ENCODE measurements around the gene TDRD7. TPM values are rescaled to one million over a fixed set of nuclear protein-coding genes. Genes with fewer than 3 reads are reported as not detected.
A peak's percentile ranks its signal among the peaks of the same experiment; 100 is the strongest.

The TDRD7 gene
- total and polyA plus RNA-seq, 9 of the 15 experiments (the other 6 are each of a cell fraction or from before 2014, with no cell fraction given), result 2.2 to 7.7 (median 5.2) TPM

DNA sequence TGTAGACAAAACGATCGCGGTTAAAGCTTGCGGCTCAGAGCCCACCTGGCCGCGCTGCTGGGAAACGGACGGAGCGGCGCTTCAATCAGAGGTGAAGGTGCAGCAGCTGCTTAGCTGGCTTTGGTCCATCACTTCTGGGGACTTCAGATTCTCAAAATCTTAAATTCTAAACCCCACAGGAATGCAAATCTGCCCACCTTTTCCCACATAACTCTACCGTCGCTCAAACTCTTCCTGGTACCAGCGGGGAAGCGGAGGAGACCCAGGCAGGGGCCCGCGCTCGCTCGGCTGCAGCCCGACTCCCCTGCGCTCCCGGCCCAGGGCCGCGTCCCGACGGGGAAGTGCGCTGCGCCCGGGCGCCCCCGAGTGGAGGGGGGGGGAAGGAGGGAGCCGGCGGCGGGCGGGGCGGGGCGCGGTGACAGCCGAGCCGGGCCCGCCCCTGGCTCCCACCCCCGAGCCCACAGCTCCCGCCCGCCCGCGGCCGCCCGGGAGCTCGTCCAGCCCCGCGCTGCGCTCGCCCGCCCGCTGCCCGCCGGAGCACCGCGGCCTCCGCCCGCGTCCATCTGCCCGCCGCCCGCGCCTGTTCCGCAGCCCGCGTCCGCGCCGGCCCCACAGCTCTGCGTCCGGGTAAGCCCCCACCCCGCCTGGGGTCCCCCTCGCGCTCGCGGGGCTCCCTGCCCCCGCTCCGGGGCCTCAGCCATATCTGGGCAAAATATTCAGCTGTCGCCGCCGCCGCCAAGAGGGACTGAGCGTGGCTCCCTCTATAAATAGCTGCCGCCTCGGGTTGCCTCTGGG is 89.5 kb downstream of the TDRD7 start, which contains the start of gene TMOD1 (continued):
- TF ChIP-seq, protein P1, sequence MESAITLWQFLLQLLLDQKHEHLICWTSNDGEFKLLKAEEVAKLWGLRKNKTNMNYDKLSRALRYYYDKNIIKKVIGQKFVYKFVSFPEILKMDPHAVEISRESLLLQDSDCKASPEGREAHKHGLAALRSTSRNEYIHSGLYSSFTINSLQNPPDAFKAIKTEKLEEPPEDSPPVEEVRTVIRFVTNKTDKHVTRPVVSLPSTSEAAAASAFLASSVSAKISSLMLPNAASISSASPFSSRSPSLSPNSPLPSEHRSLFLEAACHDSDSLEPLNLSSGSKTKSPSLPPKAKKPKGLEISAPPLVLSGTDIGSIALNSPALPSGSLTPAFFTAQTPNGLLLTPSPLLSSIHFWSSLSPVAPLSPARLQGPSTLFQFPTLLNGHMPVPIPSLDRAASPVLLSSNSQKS (CRISPR knock-in tag; IDR thresholded peaks at IDR 0.05), result no peak
- TF ChIP-seq HNRNPLL (IDR thresholded peaks at IDR 0.05; ENCODE audit: low read depth, low read length, poor library complexity, severe bottlenecking) (peak; percentile 38), HNRNPUL1 (IDR thresholded peaks at IDR 0.05; ENCODE audit: low read length) (no peak), SP1 (CRISPR knock-in tag; IDR thresholded peaks at IDR 0.05) (peak; percentile 28; the same call in 1 of the 2 replicates), CCNT2 (IDR thresholded peaks at IDR 0.05; ENCODE audit: borderline replicate concordance, extremely low read depth, insufficient read length, low read depth, low read length) (peak; percentile 60), ERF (CRISPR knock-in tag; IDR thresholded peaks at IDR 0.05) (peak; percentile 35; the same call in 1 of the 2 replicates), SRF (CRISPR knock-in tag; IDR thresholded peaks at IDR 0.05) (no peak), TBP (optimal IDR thresholded peaks at IDR 0.05; ENCODE audit: low read depth, low read length) (peak; percentile 27), NFIC (IDR thresholded peaks at IDR 0.05) (peak; percentile 89), C11orf30 (IDR thresholded peaks at IDR 0.05; ENCODE audit: low read depth) (no peak), TRIM24 (IDR thresholded peaks at IDR 0.05) (no peak), CEBPG (CRISPR knock-in tag; IDR thresholded peaks at IDR 0.05) (no peak), CEBPG (tag; conservative IDR thresholded peaks at IDR 0.05 in 1 of 2, IDR thresholded peaks at IDR 0.05 in 1 of 2) (no peak), NELFE (IDR thresholded peaks at IDR 0.05; ENCODE audit: insufficient read depth, insufficient read length) (no peak)
- TF ChIP-seq, protein P2, sequence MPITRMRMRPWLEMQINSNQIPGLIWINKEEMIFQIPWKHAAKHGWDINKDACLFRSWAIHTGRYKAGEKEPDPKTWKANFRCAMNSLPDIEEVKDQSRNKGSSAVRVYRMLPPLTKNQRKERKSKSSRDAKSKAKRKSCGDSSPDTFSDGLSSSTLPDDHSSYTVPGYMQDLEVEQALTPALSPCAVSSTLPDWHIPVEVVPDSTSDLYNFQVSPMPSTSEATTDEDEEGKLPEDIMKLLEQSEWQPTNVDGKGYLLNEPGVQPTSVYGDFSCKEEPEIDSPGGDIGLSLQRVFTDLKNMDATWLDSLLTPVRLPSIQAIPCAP (CRISPR knock-in tag; IDR thresholded peaks at IDR 0.05; ENCODE audit: borderline replicate concordance), result no peak
- TF ChIP-seq, protein P3, sequence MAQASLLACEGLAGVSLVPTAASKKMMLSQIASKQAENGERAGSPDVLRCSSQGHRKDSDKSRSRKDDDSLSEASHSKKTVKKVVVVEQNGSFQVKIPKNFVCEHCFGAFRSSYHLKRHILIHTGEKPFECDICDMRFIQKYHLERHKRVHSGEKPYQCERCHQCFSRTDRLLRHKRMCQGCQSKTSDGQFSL (CRISPR knock-in tag; IDR thresholded peaks at IDR 0.05), result no peak
- TF ChIP-seq, protein P3 (tag; IDR thresholded peaks at IDR 0.05), result peak in 1 of 2 experiments; percentile 74; a peak in 2 of 4 replicates
- TF ChIP-seq, protein P4, sequence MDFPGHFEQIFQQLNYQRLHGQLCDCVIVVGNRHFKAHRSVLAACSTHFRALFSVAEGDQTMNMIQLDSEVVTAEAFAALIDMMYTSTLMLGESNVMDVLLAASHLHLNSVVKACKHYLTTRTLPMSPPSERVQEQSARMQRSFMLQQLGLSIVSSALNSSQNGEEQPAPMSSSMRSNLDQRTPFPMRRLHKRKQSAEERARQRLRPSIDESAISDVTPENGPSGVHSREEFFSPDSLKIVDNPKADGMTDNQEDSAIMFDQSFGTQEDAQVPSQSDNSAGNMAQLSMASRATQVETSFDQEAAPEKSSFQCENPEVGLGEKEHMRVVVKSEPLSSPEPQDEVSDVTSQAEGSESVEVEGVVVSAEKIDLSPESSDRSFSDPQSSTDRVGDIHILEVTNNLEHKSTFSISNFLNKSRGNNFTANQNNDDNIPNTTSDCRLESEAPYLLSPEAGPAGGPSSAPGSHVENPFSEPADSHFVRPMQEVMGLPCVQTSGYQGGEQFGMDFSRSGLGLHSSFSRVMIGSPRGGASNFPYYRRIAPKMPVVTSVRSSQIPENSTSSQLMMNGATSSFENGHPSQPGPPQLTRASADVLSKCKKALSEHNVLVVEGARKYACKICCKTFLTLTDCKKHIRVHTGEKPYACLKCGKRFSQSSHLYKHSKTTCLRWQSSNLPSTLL (IDR thresholded peaks at IDR 0.05), result no peak
- TF ChIP-seq, protein P5, sequence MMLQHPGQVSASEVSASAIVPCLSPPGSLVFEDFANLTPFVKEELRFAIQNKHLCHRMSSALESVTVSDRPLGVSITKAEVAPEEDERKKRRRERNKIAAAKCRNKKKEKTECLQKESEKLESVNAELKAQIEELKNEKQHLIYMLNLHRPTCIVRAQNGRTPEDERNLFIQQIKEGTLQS (IDR thresholded peaks at IDR 0.05), result no peak
- TF ChIP-seq, protein P5 (CRISPR knock-in tag; conservative IDR thresholded peaks at IDR 0.05), result no peak

Data from K562 (cell line).